ENCODE data around the gene DPH2.

GRCh38 chr1:43971336-43971980, 1.6 kb downstream of the DPH2 start:
- TF ChIP-seq CTCF (IDR thresholded peaks at IDR 0.05): no peak
- no peak for TF ChIP-seq POLR2A (IDR thresholded peaks at IDR 0.05)

Data from thyroid gland (tissue), 4 donors.